ENCODE measurements around the gene WDR1. TPM values are rescaled to one million over a fixed set of nuclear protein-coding genes. Genes with fewer than 3 reads are reported as not detected.

Gene WDR1
- total and polyA plus RNA-seq, 2 of the 13 experiments (the other 11 are each of a cell fraction or from before 2014, with no cell fraction given) = 106 to 198 TPM

- TF ChIP-seq ZBTB14 (CRISPR knock-in tag; IDR thresholded peaks at IDR 0.05) (no peak), HINFP (CRISPR knock-in tag; IDR thresholded peaks at IDR 0.05; ENCODE audit: low read depth) (no peak), FOXA3 (CRISPR knock-in tag; IDR thresholded peaks at IDR 0.05) (peak; percentile 56; the same call in 1 of the 2 replicates), ZNF367 (CRISPR knock-in tag; IDR thresholded peaks at IDR 0.05; ENCODE audit: borderline replicate concordance) (no peak), ZNF609 (CRISPR knock-in tag; IDR thresholded peaks at IDR 0.05; ENCODE audit: borderline replicate concordance) (no peak), YEATS4 (CRISPR knock-in tag; IDR thresholded peaks at IDR 0.05; ENCODE audit: borderline replicate concordance) (no peak), ZFP90 (CRISPR knock-in tag; IDR thresholded peaks at IDR 0.05; ENCODE audit: borderline replicate concordance) (no peak), ZNF337 (CRISPR knock-in tag; IDR thresholded peaks at IDR 0.05; ENCODE audit: borderline replicate concordance, low read depth) (no peak), ZNF20 (CRISPR knock-in tag; IDR thresholded peaks at IDR 0.05) (no peak), RORA (CRISPR knock-in tag; IDR thresholded peaks at IDR 0.05) (no peak), SP140L (CRISPR knock-in tag; IDR thresholded peaks at IDR 0.05; ENCODE audit: borderline replicate concordance) (no peak), GTF2F1 (IDR thresholded peaks at IDR 0.05; ENCODE audit: low read length) (no peak), ZNF576 (CRISPR knock-in tag; IDR thresholded peaks at IDR 0.05) (no peak), ZNF567 (CRISPR knock-in tag; IDR thresholded peaks at IDR 0.05; ENCODE audit: borderline replicate concordance) (no peak), XRCC5 (optimal IDR thresholded peaks at IDR 0.05; ENCODE audit: low read length) (peak; percentile 35), ELF1 (CRISPR knock-in tag; IDR thresholded peaks at IDR 0.05) (peak; percentile 25; the same call in 1 of the 2 replicates), ZNF512B (CRISPR knock-in tag; IDR thresholded peaks at IDR 0.05; ENCODE audit: borderline replicate concordance) (no peak), ZNF432 (CRISPR knock-in tag; IDR thresholded peaks at IDR 0.05; ENCODE audit: borderline replicate concordance) (no peak)
These were observed 6.9 kb upstream of the WDR1 start (continued) for GRCh38 chr4:10123227-10124101.
